Activated naive CD8-positive, alpha-beta T cell treated with anti-CD3 and anti-CD28 coated beads, Interleukin-2, amount 50 U/mL, for 16 hours (primary cell): ENCODE data around the gene SIGLEC6.

ENCODE experiments used
- DNase-seq: peaks from one replicate; pipeline ENCODE4 v3.0.0-alpha.2; 2020; ENCODE audit warnings: low read depth, low spot score

SIGLEC6 gene

DNA sequence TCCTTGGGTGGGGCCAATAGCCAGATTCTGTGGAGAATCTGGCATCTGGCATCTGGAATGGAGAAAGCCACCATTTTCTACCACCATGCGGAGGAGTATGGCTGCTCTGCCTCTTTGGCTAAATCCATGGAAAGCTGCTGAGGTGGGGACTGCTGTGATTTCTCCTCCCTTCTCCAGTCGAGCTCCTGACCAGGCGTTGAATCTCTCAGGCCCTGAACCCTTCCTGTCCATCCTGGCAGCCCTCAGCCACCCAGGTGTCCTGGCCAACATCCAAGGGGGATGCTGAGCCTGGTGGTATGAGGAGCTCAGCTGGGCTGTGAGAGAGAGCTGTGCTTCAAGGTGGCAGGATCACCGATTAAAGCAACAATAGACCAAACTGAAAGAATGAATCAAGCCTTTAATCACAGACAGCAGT, 17.4 kb upstream of the SIGLEC6 start:
- DNase-seq, result no peak

DNA sequence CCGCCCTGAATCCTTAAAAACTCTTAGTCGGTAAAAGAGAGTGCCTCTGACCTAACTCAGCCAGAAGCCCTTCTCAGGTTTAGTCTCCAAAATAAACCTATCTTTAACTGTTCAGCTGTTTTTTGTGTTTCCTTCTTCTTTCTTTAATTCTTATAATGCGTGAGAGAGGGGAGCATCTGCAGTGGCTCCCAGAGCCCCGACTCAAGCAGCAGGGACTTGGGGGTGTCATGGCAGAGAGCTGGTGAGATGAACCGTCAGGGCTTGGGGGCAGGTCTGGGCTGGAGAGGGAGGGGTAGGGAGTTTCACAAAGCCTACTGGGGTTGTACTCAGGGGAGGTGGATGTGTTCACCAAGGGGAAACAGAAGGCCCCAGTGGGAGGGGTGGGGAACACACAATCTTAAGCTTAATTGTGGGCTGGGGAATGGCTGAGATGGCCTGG, 16.8 kb upstream of the SIGLEC6 start:
- no peak for DNase-seq

DNA sequence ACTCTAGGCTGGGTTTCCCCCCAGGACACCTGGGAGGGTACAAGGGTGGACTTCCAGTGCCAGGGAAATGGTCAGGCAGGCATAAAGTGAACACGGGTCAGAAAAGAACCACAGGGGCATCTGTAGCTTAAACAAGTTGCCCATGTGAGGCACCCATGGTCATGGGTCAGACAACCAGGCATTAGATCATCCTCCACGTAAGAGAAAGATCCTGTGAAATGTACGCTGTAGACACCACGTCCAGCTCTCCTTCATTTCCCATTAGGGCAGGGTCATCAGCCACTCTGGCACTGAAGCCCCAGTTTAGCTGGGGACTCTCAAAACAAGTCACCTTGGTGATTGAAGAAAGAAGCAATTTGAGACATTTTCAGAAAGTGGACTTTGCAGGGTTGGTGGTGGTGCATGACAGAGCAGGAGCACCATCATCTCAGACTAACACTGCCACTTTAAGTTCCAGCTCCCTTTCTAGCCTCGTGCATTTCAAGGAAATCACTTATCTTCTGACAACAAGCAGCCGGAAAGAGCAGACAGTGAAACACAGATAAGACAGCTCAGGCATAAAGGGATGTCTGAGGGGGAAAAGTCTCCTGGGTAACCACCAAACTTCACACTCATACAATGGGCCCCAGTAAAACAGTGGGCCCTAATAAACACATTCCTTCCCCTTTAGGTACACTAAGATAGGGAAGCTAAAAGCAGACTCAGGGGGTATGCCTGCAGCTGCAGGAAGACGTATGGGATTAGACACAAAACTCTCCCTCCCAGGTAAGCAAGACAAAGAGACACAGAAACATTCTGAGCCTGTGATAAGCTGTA, 16.1 kb upstream of the SIGLEC6 start:
- no peak for DNase-seq

DNA sequence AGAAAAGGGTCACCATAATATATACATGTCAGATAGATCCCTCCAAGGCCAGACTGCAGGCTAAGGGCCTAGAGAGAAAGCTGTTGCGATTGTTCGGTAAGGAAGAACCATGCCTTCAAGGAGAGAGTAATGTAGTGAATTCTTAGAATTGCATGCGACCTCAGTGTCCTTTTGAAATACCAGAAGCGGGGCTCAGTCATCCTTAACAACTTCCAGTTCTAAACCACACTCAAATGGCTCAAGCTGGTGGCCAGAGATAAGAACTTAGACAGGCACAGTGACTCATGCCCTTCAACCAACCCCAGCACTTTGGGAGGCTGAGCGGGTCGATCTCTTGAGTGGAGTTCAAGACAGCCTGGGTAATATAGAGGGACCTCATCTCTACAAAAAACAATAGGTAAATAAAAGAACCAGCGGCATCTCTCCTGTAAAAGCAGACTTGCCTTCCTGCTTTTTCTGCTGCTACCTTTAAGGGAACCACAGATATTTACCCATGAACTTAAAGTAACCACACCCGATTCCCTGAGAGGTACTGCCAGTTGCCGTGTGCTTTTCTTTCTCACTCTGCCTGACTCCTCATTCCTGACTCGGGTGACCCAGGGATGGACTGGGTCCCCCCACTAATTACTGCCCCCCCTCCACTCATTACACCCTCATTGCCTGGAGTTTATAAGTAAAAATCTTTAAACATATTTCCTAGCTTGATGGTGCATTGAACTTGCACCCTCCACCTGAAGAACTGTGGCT, 15.4 kb upstream of the SIGLEC6 start:
- no peak for DNase-seq

DNA sequence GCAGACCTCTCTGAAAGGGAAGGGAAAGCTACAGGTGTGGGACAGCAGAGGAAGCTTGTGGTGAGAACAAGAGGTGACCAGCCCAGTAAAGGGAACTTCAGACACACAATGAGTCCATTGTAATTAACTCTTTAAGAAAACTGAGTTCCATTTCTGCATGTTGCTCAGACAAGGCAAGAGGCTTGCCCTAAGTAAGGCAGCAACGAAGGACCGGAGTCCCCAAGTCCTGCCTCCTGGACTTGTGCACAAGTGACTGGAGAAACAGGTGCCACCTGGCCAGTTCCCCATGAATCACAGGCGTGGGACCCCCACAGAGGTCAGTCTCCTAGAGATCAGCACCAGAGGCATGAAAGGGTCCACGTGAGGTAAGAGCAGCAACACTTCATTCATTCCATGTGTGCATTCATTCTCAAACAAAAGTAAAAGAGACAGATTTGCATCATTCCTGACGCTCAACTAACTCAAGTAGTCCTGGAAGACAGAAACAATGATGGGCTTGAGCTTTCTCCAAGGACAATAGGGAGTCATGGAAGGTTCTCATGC, 14.7 kb upstream of the SIGLEC6 start:
- no peak for DNase-seq

DNA sequence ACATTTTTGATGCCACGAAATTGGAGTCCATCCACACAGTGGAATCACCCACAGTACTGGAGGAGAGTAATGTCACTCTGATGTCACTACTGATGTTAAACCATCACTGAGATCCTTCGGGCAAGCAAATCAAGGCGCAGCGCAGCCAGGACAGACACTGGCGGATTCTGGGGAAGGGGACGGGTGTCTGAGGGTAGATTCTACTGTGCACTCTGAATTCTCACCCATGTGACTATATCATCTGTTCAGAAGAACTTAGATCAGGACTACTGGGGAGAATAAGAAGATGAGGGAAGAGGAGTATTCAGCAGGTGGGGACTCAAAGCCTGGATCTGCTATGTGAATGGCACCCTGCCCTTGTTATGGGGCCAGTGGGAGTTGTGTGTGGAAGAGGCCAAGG, 12.6 kb upstream of the SIGLEC6 start:
- no peak for DNase-seq

DNA sequence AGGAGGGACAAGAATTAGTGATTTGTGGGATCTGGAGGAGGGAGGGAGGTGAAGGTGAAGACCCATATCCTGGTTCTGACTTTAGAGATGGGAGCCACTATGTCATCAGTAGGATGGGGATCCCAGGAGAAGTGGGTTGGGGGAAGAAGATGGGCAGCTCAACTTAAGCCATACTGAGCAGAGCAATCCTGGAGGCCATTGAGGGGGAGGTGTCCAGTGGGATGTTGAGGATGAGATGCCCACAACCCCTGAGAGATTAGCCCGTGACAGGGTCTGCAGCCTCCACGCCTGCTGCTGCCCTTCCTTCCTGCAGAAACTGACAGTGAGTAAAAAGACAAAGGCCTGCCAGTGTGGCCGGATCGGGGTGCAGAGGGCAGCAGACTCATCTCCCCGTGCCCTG, 11.2 kb upstream of the SIGLEC6 start:
- no peak for DNase-seq

DNA sequence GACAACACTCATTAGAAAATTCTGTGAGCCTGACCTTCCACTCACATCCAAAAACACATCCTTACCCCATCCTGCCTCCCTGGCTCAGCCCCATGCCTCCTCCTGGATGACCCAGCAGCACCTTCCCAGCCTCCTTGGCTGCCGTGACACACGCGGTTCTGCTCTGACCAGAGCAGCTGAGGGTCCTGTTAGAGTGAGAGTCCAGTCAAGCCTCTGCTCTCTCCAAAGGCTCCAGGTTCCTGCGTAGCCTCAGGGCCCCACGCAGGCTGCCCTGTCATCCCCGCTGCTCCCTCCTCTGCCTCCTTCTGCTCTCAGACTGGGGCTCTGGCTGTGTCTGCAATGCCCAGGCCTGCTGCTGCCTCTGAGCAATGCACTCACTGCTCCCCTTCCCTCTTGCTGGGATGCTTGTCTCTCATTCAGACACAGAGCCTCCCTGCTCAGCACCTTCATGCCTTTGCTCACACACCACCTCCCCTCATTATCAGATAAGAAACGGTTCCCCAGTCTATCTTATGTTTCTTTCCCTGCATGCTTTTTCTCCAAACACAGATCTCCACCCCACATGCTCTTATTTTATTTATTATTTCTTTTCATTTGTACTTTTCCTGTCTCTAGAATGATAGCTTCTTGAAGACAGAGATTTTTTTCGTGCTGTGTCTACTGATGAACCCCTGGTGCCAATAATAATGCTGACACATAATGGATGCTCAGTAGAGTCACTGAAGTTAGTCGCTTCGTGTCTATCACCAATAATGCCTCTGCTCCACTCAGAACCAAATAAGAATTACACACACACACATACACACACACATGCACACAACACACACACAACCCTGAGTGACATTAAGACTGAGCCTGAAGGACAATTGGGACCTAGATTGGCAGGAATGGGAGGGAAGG, 10.2 kb upstream of the SIGLEC6 start:
- DNase-seq, result no peak

DNA sequence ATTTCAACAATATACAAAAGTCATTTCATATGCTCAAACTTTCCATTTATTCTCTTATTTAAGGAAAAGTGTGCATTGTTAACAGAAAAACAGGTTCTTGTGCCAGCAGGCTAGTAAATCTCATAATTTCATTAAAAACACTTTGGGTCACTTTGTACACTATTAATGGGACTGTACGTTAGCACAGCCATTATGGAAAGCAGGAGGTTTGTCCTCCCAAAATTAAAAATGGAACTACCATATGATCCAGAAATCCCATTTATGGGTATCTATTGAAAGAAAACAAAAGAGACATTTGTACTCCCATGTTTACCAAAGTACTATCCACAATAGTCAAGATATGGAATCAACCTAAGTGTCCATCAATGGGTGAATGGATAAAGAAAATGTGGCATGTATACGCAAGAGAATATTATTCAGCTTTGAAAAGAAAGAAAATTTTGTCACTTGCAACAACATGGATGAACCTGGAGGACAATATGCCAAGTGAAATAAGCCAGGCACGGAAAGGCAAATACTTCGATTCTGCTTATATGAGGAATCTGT, 8.4 kb upstream of the SIGLEC6 start:
- DNase-seq, result no peak

DNA sequence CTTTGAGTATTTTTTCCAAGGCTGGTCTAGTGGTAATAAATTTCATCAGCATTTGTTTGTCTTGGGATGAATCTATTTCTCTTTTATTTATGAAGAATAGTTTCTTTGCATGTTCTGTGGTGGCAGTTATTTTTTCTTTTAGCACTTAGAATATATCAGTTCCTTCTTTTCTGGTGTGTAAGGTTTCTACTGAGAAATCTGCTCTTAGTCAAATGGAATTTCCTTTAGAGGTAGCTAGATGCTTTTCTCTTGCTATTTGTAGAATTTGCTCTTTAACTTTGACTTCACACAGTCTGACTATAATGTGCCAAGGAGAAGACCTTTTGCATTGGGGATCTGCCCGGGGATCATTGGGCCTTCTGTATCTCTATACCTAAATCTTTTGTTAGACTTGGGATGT, 4.1 kb upstream of the SIGLEC6 start:
- no peak for DNase-seq

DNA sequence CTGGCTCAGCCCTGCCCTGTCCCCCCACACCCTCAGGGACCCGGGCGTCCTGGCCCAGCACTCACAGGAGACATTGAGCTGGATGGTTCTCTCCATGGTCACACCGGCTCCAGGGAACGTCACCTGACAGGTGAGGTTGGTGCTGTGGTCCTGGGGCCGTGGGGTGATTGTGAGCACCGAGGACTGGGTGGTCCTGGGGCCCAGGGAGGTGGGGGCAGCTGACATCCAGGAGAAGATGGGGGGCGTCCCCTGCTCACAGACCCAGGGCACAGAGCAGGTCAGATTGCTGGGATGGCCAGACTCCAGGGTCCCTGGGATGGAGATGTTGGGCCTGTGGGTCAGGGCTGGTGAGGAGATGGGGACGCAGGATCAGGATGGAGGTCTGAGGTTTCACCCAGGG, 854 bp downstream of the SIGLEC6 start:
- DNase-seq, result no peak

DNA sequence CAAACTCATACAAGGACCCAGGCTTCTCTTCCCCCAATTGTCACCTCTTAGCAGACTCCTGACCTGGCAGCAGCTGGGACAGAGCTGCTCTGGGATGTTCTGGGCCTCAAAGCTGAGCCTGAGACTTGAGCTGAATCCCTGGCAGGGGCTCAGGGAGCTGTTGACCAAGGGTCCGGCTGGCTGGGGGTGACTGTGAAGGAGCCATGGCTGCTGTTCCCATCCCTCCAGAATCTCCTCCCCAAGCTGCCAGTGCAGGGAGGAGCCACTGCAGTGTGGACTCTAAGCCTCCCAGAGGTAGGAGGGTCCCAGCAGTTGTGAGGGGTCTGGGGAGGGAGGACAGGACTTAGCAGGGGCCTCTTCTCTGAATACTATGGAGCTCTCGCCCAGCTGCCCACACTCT, 2.2 kb downstream of the SIGLEC6 start:
- no peak for DNase-seq

DNA sequence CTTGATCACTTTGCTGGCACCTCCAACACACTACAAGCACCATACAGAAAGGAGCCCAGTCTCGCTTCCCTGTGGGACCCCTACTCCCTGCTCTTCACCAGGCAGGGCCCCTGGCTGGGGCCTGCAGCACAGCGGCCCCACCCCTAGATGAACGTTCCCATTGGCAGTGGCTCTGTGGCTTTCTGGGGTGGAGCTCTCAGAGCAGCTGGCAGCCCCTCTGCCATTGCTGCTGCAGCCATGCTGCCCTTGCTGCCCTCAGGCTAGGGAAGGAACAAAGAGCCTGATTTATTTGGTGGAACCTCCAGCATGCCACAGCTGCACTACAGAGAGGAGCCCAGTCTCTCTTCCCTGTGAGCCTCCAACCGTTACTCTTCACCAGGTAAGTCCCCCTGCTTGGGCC, 5.8 kb downstream of the SIGLEC6 start:
- no peak for DNase-seq

DNA sequence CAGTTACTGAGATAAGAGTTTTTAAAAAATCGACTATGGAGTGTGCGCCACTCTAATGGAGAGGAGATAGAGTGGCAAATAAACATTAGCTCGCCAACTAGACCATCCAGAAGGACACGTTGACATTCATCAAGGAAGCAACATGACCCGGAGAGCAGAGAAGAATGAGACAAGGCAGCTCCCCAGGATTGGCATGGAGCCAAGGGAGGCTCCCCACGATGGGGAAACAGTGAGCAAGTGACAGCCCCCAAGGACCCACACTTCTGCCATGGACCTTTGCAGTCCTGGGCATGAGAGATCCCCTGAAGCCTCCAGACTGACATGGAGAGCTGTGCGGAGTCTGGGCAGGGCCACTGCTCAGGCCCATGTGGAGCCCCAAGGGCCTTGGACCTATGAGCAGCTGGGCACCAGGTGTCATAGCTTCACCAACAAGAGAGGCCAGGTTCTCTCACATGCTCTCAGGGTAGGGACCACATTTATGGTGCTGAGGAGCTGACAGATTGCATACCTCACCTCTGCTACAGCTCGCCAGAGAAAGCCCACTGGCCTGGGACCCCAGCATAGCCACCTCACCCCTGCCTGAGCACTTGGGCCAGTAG, 6.7 kb downstream of the SIGLEC6 start:
- no peak for DNase-seq

DNA sequence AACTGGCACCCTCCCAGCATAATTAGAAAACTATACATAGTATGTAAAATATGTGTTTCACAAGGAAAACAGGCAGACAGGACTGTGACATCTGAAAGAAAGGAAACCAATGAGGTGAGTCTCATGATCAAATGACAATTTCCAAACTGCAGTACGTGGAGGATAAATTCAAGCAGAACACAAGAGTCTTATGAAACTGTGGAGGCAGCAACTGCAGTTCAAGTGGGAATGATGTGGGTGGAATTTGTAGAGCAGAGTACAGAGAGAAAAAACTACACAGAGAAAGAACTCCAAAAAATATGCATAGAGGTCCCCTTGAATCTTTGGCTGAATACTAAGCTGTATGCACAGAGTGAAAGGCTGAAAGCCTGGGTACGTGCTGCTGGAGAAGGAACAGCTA, 9.7 kb downstream of the SIGLEC6 start:
- no peak for DNase-seq

DNA sequence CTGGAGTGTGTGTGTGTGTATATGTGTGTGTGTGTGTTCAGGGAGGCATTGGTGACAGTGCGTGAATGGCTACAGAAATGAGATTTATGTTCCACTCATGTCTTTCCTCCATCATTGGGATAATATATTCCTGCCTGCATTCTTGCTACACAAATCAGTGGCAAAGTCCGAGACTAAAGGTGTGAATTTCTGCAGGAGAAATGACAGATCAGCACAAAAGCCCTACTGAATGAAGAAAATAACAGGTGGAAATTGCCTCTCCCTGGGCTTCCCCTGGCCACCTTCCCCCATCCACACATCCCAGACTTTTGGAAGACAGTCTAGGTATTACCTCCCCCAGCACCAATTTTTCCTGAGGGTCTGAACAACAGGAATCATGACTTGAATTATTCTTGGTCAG, 10.1 kb downstream of the SIGLEC6 start:
- DNase-seq, result no peak

DNA sequence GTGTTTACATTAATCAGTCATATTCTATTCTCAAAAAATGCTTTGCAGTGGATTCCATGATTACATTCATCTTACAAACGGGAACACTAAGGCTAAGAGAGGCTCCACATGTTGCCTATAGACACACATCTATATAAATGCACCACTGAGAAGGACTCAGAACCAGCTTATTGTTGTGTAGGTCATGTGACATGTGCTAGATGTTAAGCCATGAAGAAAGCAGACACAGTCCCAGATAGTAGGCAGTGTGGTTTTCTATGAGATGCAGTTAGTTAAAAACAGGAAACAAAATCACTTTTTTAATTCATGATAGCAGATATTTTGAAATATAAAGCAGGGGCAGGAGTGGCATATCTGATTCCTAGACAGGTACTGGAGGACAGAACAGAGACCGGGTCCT, 10.7 kb downstream of the SIGLEC6 start:
- no peak for DNase-seq

DNA sequence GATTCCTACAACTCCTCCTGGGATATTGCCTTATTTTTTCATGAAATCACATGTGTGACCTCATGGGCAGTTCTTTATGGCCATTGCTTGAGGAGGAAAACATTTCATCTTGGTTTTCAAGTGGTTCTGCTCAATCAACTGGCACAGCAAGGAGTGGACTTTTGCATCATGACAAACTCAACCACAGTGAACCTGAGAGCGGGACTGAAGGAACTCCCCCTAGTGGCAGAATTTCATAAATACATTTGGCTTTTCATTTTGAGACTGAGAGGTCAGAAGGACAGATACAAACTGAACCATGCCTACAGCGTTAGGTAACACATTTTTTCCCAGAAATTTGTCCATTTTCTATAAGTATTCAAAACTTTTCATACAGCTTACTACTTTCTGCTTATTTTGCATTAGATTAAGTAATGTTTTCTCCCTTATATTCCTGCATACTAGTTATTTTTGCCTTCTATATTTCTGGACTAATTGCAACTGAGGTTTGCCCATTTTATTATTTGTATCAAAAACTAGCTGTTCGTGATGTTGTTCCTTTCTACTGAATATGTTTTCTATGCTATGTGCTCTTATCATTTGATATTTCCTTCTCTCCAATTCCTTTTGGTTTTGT, 16.5 kb downstream of the SIGLEC6 start:
- DNase-seq, result no peak

DNA sequence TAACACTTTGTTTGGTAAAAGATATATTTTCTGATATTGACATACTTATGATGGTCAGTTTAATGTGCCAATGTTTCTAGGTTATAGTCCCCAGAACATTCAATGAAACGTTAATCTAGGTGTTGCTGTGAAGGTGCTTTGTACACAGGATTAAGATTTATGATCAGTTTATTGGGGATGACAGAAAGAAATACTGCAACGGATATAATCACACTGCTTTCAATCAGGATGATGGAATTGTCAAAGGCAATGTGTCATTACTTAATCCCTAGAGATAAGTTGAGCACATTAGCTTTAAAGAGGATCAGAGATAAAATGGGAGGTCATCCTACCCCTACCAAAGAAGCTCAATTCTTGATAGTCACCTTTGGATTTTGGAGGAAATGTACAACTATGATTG, 17.5 kb downstream of the SIGLEC6 start:
- no peak for DNase-seq

DNA sequence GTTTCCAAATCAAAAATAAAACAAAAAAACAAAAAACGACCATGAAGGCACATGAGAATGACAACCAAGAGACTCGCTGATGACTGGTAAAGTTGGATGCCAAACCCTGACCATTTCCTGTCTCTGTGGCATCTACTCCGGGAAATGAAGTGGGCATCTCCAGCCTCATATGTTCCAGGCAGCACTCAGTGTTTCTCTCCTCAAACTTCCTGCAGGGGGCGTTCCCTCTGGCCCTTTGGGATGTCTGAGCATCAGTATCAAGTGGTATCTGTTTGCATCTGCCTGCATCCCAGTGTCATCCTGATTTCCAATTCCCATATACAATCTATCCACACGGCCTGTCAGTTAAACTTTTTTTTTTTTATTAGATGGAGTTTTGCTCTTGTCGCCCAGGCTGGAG, 20.1 kb downstream of the SIGLEC6 start:
- no peak for DNase-seq
